ENCODE results near the gene ANLN.

The ANLN gene, protein sequence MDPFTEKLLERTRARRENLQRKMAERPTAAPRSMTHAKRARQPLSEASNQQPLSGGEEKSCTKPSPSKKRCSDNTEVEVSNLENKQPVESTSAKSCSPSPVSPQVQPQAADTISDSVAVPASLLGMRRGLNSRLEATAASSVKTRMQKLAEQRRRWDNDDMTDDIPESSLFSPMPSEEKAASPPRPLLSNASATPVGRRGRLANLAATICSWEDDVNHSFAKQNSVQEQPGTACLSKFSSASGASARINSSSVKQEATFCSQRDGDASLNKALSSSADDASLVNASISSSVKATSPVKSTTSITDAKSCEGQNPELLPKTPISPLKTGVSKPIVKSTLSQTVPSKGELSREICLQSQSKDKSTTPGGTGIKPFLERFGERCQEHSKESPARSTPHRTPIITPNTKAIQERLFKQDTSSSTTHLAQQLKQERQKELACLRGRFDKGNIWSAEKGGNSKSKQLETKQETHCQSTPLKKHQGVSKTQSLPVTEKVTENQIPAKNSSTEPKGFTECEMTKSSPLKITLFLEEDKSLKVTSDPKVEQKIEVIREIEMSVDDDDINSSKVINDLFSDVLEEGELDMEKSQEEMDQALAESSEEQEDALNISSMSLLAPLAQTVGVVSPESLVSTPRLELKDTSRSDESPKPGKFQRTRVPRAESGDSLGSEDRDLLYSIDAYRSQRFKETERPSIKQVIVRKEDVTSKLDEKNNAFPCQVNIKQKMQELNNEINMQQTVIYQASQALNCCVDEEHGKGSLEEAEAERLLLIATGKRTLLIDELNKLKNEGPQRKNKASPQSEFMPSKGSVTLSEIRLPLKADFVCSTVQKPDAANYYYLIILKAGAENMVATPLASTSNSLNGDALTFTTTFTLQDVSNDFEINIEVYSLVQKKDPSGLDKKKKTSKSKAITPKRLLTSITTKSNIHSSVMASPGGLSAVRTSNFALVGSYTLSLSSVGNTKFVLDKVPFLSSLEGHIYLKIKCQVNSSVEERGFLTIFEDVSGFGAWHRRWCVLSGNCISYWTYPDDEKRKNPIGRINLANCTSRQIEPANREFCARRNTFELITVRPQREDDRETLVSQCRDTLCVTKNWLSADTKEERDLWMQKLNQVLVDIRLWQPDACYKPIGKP

DNA sequence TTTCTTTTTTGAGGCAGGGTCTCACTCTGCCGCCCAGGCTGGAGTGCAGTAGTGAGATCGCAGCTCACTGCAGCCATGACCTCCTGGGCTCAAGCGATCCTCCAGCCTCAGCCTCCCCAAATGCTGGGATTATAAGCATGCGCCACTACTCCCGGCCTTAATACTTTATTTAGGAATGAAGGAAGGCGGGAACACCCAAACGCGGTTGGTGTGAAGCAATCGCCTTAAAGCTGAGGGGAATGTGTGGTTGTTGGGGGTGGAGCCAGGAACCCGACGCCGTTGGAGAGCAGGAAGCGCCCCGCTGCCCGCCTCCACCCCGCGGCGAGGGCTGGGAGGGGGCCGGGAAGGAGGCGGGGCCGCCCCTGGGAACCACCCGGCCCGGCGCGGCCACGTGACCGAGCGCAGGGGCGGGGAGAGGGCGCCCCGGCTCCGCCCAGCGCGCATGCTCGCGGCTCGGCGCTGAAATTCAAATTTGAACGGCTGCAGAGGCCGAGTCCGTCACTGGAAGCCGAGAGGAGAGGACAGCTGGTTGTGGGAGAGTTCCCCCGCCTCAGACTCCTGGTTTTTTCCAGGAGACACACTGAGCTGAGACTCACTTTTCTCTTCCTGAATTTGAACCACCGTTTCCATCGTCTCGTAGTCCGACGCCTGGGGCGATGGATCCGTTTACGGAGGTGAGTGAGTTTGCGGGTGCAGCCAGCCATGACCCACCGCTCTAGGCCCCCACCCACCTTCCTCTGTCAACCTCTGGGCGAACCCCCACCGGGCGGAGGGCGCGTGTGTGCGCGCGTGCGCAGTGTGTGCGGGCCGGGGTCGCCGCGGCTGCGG is at the start of gene ANLN:
Gene ANLN (plus strand): TSS at position 492 of the 828 bp plus-strand sequence. CDS start 165 bp downstream, at position 657.
- H3K4me3 ChIP-seq (ENCODE audit: low read depth, low read length) = peak within 1 kb of the TSS; percentile 91
- H3K9me3 ChIP-seq (ENCODE audit: control insufficient read depth, insufficient read depth, low read length) = no peaks in the 10 kb centered on the region
- H3K36me3 ChIP-seq (ENCODE audit: control insufficient read depth, insufficient read depth, low read length) = no peaks in the 10 kb centered on the region
- H3K4me1 ChIP-seq (ENCODE audit: control insufficient read depth, insufficient read depth, low read length) = peaks cover 13% of the 10 kb centered on the region
- H3K27me3 ChIP-seq (ENCODE audit: control insufficient read depth, insufficient read depth, low read length) = no peaks in the 10 kb centered on the region
- peak within 1 kb of the TSS; percentile 76 for H3K9ac ChIP-seq (ENCODE audit: low read depth, low read length)

DNA sequence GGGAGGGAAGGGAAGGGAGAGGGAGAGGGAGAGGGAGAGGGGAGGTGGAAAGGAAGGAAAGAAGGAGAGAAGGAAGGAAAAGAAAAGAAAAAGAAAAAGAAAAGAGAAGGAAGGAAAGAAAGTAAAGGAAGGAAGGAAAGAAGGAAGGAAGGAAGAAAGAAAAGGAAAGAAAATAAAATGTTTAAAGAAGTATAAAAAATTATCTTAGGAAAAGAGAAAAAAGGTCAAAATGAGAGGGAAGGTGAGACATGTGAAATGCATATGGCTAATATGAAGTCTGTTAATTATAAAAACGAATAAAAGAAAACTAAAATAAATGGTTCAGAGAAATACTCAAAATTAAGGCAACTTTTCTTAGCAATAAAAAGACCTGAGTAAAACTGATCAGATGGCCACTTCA is 46.1 kb upstream of the ANLN start:
- H3K4me1 ChIP-seq (ENCODE audit: control insufficient read depth, insufficient read depth, low read length) = no peaks in the 10 kb centered on the region
- H3K27me3 ChIP-seq (ENCODE audit: control insufficient read depth, insufficient read depth, low read length) = no peaks in the 10 kb centered on the region
- H3K9ac ChIP-seq (ENCODE audit: low read depth, low read length) = no peak overlapping the region
- no peak overlapping the region for H3K4me3 ChIP-seq (ENCODE audit: low read depth, low read length)
- H3K36me3 ChIP-seq (ENCODE audit: control insufficient read depth, insufficient read depth, low read length) = no peaks in the 10 kb centered on the region
- H3K9me3 ChIP-seq (ENCODE audit: control insufficient read depth, insufficient read depth, low read length) = no peaks in the 10 kb centered on the region

DNA sequence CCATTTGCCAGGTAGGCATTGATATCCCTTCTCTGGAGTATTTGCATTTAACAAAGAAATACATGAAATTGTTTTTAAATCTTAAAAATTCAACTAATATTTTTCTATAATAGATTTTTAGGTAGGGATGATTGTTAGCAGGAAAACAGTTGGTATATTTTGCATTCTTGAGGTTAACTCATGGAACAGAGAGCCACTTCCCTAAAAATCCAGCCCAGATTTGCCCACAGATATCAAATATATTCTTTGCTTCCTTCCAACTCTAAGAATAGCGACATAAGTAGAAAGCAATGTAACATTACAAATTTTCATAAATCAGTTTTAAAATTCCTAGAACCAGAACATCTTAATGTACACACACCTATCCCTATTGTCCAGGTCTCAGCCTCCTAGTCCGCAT is 45.0 kb upstream of the ANLN start:
- no peaks in the 10 kb centered on the region for H3K27me3 ChIP-seq (ENCODE audit: control insufficient read depth, insufficient read depth, low read length)
- no peaks in the 10 kb centered on the region for H3K36me3 ChIP-seq (ENCODE audit: control insufficient read depth, insufficient read depth, low read length)

DNA sequence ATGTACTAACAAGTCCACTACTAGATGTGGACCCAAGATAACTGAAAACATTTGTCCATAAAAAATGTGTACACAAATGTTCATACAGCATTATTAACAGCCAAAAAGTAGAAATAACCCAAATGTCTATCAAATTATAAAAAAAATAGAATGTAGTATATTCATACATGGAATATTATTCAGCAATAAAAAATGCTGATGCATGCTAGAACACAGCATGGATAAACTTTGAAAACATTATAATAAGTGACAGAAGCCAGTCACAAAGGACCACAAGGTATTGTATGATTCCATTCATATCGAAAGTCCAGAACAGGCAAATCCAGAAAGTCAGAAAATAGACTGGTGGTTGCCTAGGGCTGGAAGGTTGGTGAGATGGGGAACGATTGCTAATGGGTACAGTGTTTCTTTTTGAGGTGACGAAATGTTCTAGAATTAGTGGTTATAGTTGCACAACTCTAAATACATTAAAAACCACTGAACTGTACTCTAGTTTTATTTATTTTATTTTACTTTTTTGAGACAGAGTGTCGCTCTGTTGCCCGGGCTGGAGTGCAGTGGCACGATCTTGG is 43.3 kb upstream of the ANLN start:
- no peaks in the 10 kb centered on the region for H3K9me3 ChIP-seq (ENCODE audit: control insufficient read depth, insufficient read depth, low read length)

More for the DNA sequence above, 45.0 kb upstream of the ANLN start:
- Histone ChIP-seq H3K9ac (ENCODE audit: low read depth, low read length) (no peak overlapping the region), H3K9me3 (ENCODE audit: control insufficient read depth, insufficient read depth, low read length) (no peaks in the 10 kb centered on the region), H3K4me3 (ENCODE audit: low read depth, low read length) (no peak overlapping the region), H3K4me1 (ENCODE audit: control insufficient read depth, insufficient read depth, low read length) (peaks cover 9% of the 10 kb centered on the region)

DNA sequence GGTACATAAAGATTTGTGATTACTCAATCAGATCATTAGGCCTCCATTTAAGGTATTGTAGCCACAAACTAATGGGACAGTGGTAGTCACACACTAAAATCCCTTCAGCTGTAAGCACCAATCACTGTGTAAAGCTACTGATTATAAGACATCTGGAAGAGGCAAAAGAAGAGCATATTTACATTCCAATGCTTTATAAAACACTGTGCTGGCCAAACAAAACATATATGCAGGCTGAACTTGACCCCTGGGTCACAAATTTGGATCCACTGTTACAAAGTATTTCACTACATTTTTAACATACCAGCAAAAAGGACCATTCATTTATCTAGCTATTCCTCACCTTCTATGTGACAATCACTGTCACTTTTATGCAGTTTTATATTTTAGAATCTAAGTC is 41.4 kb upstream of the ANLN start:
- Histone ChIP-seq H3K4me1 (ENCODE audit: control insufficient read depth, insufficient read depth, low read length) (peaks cover 9% of the 10 kb centered on the region), H3K9me3 (ENCODE audit: control insufficient read depth, insufficient read depth, low read length) (no peaks in the 10 kb centered on the region), H3K9ac (ENCODE audit: low read depth, low read length) (no peak overlapping the region), H3K27me3 (ENCODE audit: control insufficient read depth, insufficient read depth, low read length) (no peaks in the 10 kb centered on the region), H3K4me3 (ENCODE audit: low read depth, low read length) (no peak overlapping the region), H3K36me3 (ENCODE audit: control insufficient read depth, insufficient read depth, low read length) (no peaks in the 10 kb centered on the region)

More for the DNA sequence above, 43.3 kb upstream of the ANLN start:
- H3K9ac ChIP-seq (ENCODE audit: low read depth, low read length) = no peak overlapping the region
- no peaks in the 10 kb centered on the region for H3K36me3 ChIP-seq (ENCODE audit: control insufficient read depth, insufficient read depth, low read length)
- H3K4me1 ChIP-seq (ENCODE audit: control insufficient read depth, insufficient read depth, low read length) = peaks cover 9% of the 10 kb centered on the region
- no peak overlapping the region for H3K4me3 ChIP-seq (ENCODE audit: low read depth, low read length)
- no peaks in the 10 kb centered on the region for H3K27me3 ChIP-seq (ENCODE audit: control insufficient read depth, insufficient read depth, low read length)

DNA sequence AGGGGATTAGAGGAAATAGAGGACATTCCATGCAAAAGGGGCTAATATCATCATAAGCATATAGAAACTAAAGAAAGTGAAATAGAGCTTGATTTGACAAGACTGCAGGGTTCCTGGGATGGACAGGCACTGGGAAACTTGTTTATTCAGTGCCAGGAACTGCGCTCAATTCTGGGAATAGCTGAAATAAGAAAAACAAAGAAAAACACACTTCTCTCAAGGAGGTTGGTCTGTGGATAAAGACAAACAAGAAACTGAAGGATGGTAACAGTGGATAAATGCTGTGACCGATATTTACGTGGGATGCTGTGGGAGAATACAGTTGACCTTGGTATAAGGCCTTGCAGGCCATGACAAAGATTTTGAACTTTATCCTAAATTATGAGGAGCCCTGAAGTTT is 40.9 kb upstream of the ANLN start:
- Histone ChIP-seq H3K27me3 (ENCODE audit: control insufficient read depth, insufficient read depth, low read length) (no peaks in the 10 kb centered on the region), H3K4me1 (ENCODE audit: control insufficient read depth, insufficient read depth, low read length) (peaks cover 9% of the 10 kb centered on the region), H3K9me3 (ENCODE audit: control insufficient read depth, insufficient read depth, low read length) (no peaks in the 10 kb centered on the region), H3K4me3 (ENCODE audit: low read depth, low read length) (no peak overlapping the region), H3K36me3 (ENCODE audit: control insufficient read depth, insufficient read depth, low read length) (no peaks in the 10 kb centered on the region), H3K9ac (ENCODE audit: low read depth, low read length) (no peak overlapping the region)

DNA sequence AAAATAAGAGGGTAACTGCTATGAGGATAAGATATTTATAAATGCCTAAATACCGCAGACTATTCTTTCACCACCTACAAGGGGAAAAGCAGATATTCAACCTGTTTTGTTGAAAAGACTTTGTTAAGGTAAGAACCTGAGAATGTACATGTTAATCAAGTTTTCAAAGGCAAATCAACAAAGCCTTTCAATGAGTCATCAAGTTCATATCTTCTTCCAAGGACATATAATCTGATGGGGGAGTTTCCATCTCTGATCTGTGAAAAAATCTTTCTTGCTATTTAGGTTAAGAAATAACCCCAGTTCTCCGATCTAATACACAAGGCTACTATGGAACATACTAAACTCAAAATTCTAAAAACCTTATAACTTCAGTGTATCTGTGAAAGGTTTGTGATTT is 40.0 kb upstream of the ANLN start:
- no peaks in the 10 kb centered on the region for H3K36me3 ChIP-seq (ENCODE audit: control insufficient read depth, insufficient read depth, low read length)
- H3K4me1 ChIP-seq (ENCODE audit: control insufficient read depth, insufficient read depth, low read length) = peaks cover 9% of the 10 kb centered on the region
- no peaks in the 10 kb centered on the region for H3K27me3 ChIP-seq (ENCODE audit: control insufficient read depth, insufficient read depth, low read length)
- no peaks in the 10 kb centered on the region for H3K9me3 ChIP-seq (ENCODE audit: control insufficient read depth, insufficient read depth, low read length)
- no peak overlapping the region for H3K9ac ChIP-seq (ENCODE audit: low read depth, low read length)
- H3K4me3 ChIP-seq (ENCODE audit: low read depth, low read length) = no peak overlapping the region

DNA sequence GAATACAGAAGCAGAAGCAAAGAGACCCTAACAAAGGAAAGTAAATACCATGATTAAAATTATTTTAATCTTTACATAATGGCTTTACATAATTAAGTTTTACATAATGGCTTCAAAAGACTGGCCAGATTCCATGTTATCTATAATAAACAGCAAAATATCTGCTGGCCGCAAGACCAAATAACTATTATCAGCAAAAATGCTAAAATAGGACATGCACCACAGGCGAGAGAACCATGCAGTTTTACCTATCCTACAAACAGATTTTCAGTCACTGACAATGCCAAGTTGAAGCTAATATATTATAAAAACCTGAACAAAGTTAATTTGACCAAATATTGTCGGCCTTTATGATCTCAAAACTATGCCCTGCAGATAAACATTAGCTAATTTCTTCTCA is 34.2 kb upstream of the ANLN start:
- no peaks in the 10 kb centered on the region for H3K36me3 ChIP-seq (ENCODE audit: control insufficient read depth, insufficient read depth, low read length)
- H3K4me1 ChIP-seq (ENCODE audit: control insufficient read depth, insufficient read depth, low read length) = peaks cover 17% of the 10 kb centered on the region
- peaks cover 19% of the 10 kb centered on the region for H3K27me3 ChIP-seq (ENCODE audit: control insufficient read depth, insufficient read depth, low read length)
- H3K9me3 ChIP-seq (ENCODE audit: control insufficient read depth, insufficient read depth, low read length) = no peaks in the 10 kb centered on the region
- no peak overlapping the region for H3K4me3 ChIP-seq (ENCODE audit: low read depth, low read length)
- no peak overlapping the region for H3K9ac ChIP-seq (ENCODE audit: low read depth, low read length)

DNA sequence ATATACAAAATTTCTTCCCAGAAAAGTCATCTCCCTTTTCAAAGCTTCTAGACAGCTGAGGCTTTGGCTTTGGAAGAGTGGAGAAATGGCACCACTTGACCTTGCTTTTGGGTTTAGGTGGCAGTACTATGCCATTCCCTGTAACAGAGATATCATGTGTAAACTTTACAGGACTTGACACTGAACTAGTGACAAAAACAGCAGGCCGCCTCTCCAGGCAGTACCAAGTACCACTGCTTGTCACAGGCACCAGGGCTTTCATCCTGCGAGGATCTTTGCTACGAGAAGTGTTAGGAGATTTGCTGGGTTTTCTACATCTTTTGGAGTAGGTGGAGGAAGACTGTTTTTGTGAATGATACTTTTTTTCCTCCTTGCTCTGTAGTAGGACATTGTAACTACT is 32.6 kb upstream of the ANLN start:
- Histone ChIP-seq H3K9me3 (ENCODE audit: control insufficient read depth, insufficient read depth, low read length) (no peaks in the 10 kb centered on the region), H3K4me1 (ENCODE audit: control insufficient read depth, insufficient read depth, low read length) (peaks cover 24% of the 10 kb centered on the region), H3K4me3 (ENCODE audit: low read depth, low read length) (no peak overlapping the region), H3K36me3 (ENCODE audit: control insufficient read depth, insufficient read depth, low read length) (no peaks in the 10 kb centered on the region), H3K27me3 (ENCODE audit: control insufficient read depth, insufficient read depth, low read length) (peaks cover 35% of the 10 kb centered on the region), H3K9ac (ENCODE audit: low read depth, low read length) (no peak overlapping the region)

DNA sequence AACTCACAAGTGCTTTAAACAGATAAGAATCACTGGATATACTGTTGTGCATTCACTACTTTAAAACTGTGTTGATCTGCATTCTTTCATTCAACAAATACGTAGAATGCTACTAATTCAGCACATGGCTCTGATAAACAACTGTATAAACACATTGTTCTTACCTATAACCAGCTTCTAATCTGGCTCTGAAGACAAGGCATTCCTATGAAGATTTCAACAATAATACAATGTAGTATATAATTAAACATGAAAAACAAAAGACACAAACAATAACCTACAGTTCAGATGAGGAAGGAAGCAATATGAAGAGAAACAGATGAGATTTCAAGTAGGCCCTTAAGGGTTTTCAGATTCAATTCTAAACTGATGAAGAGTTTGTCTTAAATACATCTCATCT is 31.1 kb upstream of the ANLN start:
- Histone ChIP-seq H3K4me1 (ENCODE audit: control insufficient read depth, insufficient read depth, low read length) (peaks cover 24% of the 10 kb centered on the region), H3K4me3 (ENCODE audit: low read depth, low read length) (no peak overlapping the region), H3K9me3 (ENCODE audit: control insufficient read depth, insufficient read depth, low read length) (no peaks in the 10 kb centered on the region), H3K27me3 (ENCODE audit: control insufficient read depth, insufficient read depth, low read length) (peaks cover 49% of the 10 kb centered on the region), H3K9ac (ENCODE audit: low read depth, low read length) (no peak overlapping the region), H3K36me3 (ENCODE audit: control insufficient read depth, insufficient read depth, low read length) (no peaks in the 10 kb centered on the region)

DNA sequence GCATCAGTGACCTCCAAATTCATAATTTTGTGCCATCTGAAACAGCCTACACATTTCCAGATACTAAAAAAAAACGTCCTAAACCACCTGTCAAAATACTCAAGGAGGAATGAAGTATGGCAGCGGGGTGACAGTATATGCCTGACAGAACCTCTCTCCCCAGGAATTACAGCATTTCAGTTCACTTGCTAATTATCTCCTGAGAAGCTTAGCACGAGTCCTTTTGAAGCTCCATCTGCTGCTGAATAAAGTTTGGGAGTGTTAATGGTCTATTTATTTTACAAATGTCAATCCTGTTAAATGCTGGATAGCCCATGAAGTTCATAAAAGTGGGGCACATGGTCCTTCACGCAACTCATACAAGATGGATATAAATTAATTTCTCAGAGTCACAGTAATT is 29.4 kb upstream of the ANLN start:
- no peak overlapping the region for H3K9ac ChIP-seq (ENCODE audit: low read depth, low read length)
- H3K9me3 ChIP-seq (ENCODE audit: control insufficient read depth, insufficient read depth, low read length) = no peaks in the 10 kb centered on the region
- no peak overlapping the region for H3K4me3 ChIP-seq (ENCODE audit: low read depth, low read length)
- peaks cover 24% of the 10 kb centered on the region for H3K4me1 ChIP-seq (ENCODE audit: control insufficient read depth, insufficient read depth, low read length)
- H3K27me3 ChIP-seq (ENCODE audit: control insufficient read depth, insufficient read depth, low read length) = peaks cover 58% of the 10 kb centered on the region
- H3K36me3 ChIP-seq (ENCODE audit: control insufficient read depth, insufficient read depth, low read length) = no peaks in the 10 kb centered on the region

Data from iPS-15b (cell line).